ENCODE measurements around the gene ZCCHC7.

The ZCCHC7 gene

GRCh38 chr9:37209431-37210386 is 89.3 kb downstream of the ZCCHC7 start:
- no peak for DNase-seq (ENCODE audit: low read depth in 4 of 4, low spot score in 1 of 4)

GRCh38 chr9:37210737-37211523 is 90.6 kb downstream of the ZCCHC7 start:
- DNase-seq (ENCODE audit: low read depth in 4 of 4, low spot score in 1 of 4), result no peak

GRCh38 chr9:37212435-37212834 is 92.1 kb downstream of the ZCCHC7 start:
- no peak for DNase-seq (ENCODE audit: low read depth in 4 of 4, low spot score in 1 of 4)

GRCh38 chr9:37215381-37215780 is 95.0 kb downstream of the ZCCHC7 start:
- no peak for DNase-seq (ENCODE audit: low read depth in 4 of 4, low spot score in 1 of 4)

GRCh38 chr9:37215830-37216229 is 95.5 kb downstream of the ZCCHC7 start:
- no peak for DNase-seq (ENCODE audit: low read depth in 4 of 4, low spot score in 1 of 4)

- DNase-seq (ENCODE audit: low read depth in 4 of 4, low spot score in 1 of 4), result no peak
Measured at GRCh38 chr9:37217161-37217560, 96.8 kb downstream of the ZCCHC7 start.

GRCh38 chr9:37218800-37219425 is 98.5 kb downstream of the ZCCHC7 start:
- no peak for DNase-seq (ENCODE audit: low read depth in 4 of 4, low spot score in 1 of 4)

- DNase-seq (ENCODE audit: low read depth in 4 of 4, low spot score in 1 of 4), result no peak
Measured at GRCh38 chr9:37220971-37221370, 100.6 kb downstream of the ZCCHC7 start.

GRCh38 chr9:37221489-37222106 is 101.2 kb downstream of the ZCCHC7 start:
- no peak for DNase-seq (ENCODE audit: low read depth in 4 of 4, low spot score in 1 of 4)

GRCh38 chr9:37229455-37229854 is 109.1 kb downstream of the ZCCHC7 start:
- no peak for DNase-seq (ENCODE audit: low read depth in 4 of 4, low spot score in 1 of 4)

GRCh38 chr9:37229882-37230482 is 109.6 kb downstream of the ZCCHC7 start:
- no peak for DNase-seq (ENCODE audit: low read depth in 4 of 4, low spot score in 1 of 4)

- no peak for DNase-seq (ENCODE audit: low read depth in 4 of 4, low spot score in 1 of 4)
Measured at GRCh38 chr9:37236822-37237221, 116.4 kb downstream of the ZCCHC7 start.

GRCh38 chr9:37238122-37238521 is 117.7 kb downstream of the ZCCHC7 start:
- no peak for DNase-seq (ENCODE audit: low read depth in 4 of 4, low spot score in 1 of 4)

- DNase-seq (ENCODE audit: low read depth in 4 of 4, low spot score in 1 of 4), result no peak
Measured at GRCh38 chr9:37239224-37239859, 119.0 kb downstream of the ZCCHC7 start.

- no peak for DNase-seq (ENCODE audit: low read depth in 4 of 4, low spot score in 1 of 4)
Measured at GRCh38 chr9:37239921-37240320, 119.5 kb downstream of the ZCCHC7 start.

- DNase-seq (ENCODE audit: low read depth in 4 of 4, low spot score in 1 of 4), result no peak
Measured at GRCh38 chr9:37241340-37241739, 121.0 kb downstream of the ZCCHC7 start.

GRCh38 chr9:37242089-37242488 is 121.7 kb downstream of the ZCCHC7 start:
- DNase-seq (ENCODE audit: low read depth in 4 of 4, low spot score in 1 of 4), result no peak

GRCh38 chr9:37243588-37244345 is 123.4 kb downstream of the ZCCHC7 start:
- no peak for DNase-seq (ENCODE audit: low read depth in 4 of 4, low spot score in 1 of 4)

- DNase-seq (ENCODE audit: low read depth in 4 of 4, low spot score in 1 of 4), result no peak
Measured at GRCh38 chr9:37246826-37247225, 126.5 kb downstream of the ZCCHC7 start.

Data from stimulated activated CD4-positive, alpha-beta T cell treated with anti-CD3 and anti-CD28 coated beads, Interleukin-1b, Interleukin-23, amount 100 ng/mL, for 24 hours (primary cell).